Breast epithelium (tissue), 4 donors: ENCODE results near the gene GYG1. TPM values are rescaled to one million over a fixed set of nuclear protein-coding genes. Genes with fewer than 3 reads are reported as not detected.

Experiments used
- DNase-seq, 2 donors: peaks; one replicate each; pipeline ENCODE4 v3.0.0-alpha.2; 2019; ENCODE audit warnings: low spot score in 2 of 2
- H3K27ac ChIP-seq, 2 donors: fragments of 200-600 bp; sonication (generic) in 1 of 2; one replicate each; pipeline ENCODE4 v1.5.1; 2016 to 2019; ENCODE audit warnings: mild to moderate bottlenecking in 1 of 2
- H3K27me3 ChIP-seq, 2 donors: fragments of 200-600 bp; sonication (generic) in 1 of 2; one replicate each; pipeline versions ENCODE4 v1.5.1 to v1.6.0; 2017 to 2019; ENCODE audit warnings: control low read depth in 1 of 2, mild to moderate bottlenecking in 1 of 2
- H3K36me3 ChIP-seq: fragments of 200-600 bp; one replicate; pipeline ENCODE4 v1.5.1; 2019
- H3K4me1 ChIP-seq, 2 donors: fragments of 200-600 bp; sonication (generic); one replicate each; pipeline ENCODE4 v1.5.1; 2016 to 2019; ENCODE audit warnings: control low read depth in 1 of 2
- H3K4me3 ChIP-seq, 3 donors: fragments of 200-600 bp; sonication (generic); 1 replicate in 2 of 3; 2 replicates in 1 of 3; pipeline ENCODE4 v1.5.1; 2016 to 2019; ENCODE audit warnings: mild to moderate bottlenecking in 3 of 3, moderate library complexity in 2 of 3
- H3K9me3 ChIP-seq, 2 donors: fragments of 200-600 bp; sonication (generic) in 1 of 2; one replicate each; pipeline ENCODE4 v1.5.1; 2016 to 2019; ENCODE audit warnings: control low read depth in 1 of 2
- POLR2A ChIP-seq: fragments of 450-650 bp; IDR thresholded peaks from one replicate; pipeline ENCODE4 v1.6.1; 2016; ENCODE audit warnings: antibody characterized with exemption, mild to moderate bottlenecking, moderate library complexity
- POLR2AphosphoS5 ChIP-seq, 3 donors: sonication (generic); formaldehyde crosslinking; IDR thresholded peaks; one replicate each; pipeline ENCODE4 v1.6.1; 2017; ENCODE audit warnings: antibody characterized with exemption in 3 of 3
- intact Hi-C: fragments of 100-400 bp; cut with DNase I; formaldehyde crosslinking; loops from one replicate; pipeline ENCODE4 v1.15.1; 2023; ENCODE audit warnings: low total_unique reads
- total RNA-seq, 3 donors: library from RNA; depleted of rRNA; stranded (reverse); fragments of >200 nt; gene quantifications; one replicate each; pipeline ENCODE4 v1.1.0, GENCODE V29; 2016
- TF ChIP-seq, protein P1 (sequence below), 3 donors: fragments of 450-650 bp; IDR thresholded peaks; one replicate each; pipeline ENCODE4 v1.5.1; 2016 to 2017; ENCODE audit warnings: antibody characterized with exemption in 3 of 3, mild to moderate bottlenecking in 3 of 3, moderate library complexity in 3 of 3

The GYG1 gene
- total RNA-seq, 3 donors from 2014 or later: 25.8 to 36.1 (median 35.9) TPM

DNA sequence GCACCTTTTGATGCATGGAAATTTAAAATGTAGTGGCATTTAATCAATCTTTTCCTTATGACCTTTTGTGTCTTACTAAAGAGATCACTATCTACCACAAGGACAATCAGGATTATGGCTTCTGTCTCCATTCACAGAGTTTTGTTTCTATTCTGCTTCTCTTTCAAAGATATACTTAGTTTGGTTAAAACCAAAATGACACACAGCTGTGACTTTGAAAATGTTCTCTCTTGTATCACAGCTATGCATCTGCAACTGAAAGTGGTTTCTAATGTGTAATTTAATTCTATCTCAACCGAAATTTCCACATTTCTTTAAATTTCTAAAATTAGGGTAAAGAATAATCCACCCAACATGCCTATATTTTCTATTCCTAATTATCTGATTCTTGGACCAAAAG lies 67.3 kb downstream of the GYG1 start:
- Histone ChIP-seq H3K36me3 (peaks cover 3% of the 10 kb centered on the region), H3K27me3 (no peaks in the 10 kb centered on the region), H3K27ac (no peak overlapping the region), H3K4me1 (no peaks in the 10 kb centered on the region), H3K4me3 (no peak overlapping the region), H3K9me3 (no peaks in the 10 kb centered on the region)
- intact Hi-C loops: loop anchor here (10.0 kb wide), 1 partner anchor 1564 kb away; no protein-coding TSS in a partner anchor
- no peak for TF ChIP-seq POLR2A
- TF ChIP-seq POLR2AphosphoS5 (IDR thresholded peaks at IDR 0.05): no peak
- TF ChIP-seq, protein P1, sequence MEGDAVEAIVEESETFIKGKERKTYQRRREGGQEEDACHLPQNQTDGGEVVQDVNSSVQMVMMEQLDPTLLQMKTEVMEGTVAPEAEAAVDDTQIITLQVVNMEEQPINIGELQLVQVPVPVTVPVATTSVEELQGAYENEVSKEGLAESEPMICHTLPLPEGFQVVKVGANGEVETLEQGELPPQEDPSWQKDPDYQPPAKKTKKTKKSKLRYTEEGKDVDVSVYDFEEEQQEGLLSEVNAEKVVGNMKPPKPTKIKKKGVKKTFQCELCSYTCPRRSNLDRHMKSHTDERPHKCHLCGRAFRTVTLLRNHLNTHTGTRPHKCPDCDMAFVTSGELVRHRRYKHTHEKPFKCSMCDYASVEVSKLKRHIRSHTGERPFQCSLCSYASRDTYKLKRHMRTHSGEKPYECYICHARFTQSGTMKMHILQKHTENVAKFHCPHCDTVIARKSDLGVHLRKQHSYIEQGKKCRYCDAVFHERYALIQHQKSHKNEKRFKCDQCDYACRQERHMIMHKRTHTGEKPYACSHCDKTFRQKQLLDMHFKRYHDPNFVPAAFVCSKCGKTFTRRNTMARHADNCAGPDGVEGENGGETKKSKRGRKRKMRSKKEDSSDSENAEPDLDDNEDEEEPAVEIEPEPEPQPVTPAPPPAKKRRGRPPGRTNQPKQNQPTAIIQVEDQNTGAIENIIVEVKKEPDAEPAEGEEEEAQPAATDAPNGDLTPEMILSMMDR (IDR thresholded peaks at IDR 0.05): no peak
- no peak for DNase-seq

DNA sequence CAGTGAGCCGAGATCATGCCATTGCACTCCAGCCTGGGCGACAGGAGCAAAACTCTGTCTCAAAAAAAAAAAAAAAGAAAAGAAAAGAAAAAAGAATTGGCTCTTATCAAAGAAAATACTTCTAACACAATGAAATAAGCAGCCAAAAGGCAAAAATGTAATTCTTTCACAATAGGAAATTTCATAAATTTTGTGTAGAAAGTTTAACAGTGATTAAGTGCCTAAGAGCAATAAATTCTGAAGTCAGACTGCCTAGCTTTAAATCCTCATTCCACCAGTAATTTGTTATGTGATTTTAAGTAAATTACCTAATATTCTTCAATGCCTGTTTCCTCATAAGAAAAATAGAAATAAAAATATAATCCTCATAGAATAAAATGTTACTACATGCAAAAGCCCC lies 70.4 kb downstream of the GYG1 start:
- Histone ChIP-seq H3K27me3 (no peaks in the 10 kb centered on the region), H3K4me1 (no peaks in the 10 kb centered on the region), H3K4me3 (no peak overlapping the region), H3K9me3 (no peaks in the 10 kb centered on the region), H3K27ac (no peak overlapping the region), H3K36me3 (no peaks in the 10 kb centered on the region)
- no peak for DNase-seq
- TF ChIP-seq POLR2A: no peak
- no peak for TF ChIP-seq POLR2AphosphoS5 (IDR thresholded peaks at IDR 0.05)
- TF ChIP-seq, protein P1 (IDR thresholded peaks at IDR 0.05): no peak
- intact Hi-C loops: no loop called here

DNA sequence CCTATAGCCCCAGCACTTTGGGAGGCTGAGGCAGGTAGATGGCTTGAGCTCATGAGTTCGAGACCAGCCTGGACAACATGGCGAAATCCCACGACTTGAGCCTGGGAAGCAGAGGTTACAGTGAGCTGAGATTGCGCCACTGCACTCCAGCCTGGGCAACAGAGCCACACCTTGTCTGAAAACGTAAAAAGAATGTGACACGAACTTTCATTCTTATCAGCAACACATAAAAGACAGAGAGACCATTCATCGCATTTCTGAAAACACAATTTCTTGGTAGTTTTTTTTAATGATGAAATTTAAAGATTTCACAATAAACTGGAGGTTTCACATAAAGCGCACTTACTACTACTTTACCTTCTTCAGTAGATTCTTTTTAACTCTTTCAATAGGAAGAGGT lies 76.5 kb downstream of the GYG1 start:
- H3K36me3 ChIP-seq: no peaks in the 10 kb centered on the region
- TF ChIP-seq POLR2A (no peak), POLR2AphosphoS5 (IDR thresholded peaks at IDR 0.05) (no peak)
- TF ChIP-seq, protein P1 (IDR thresholded peaks at IDR 0.05): no peak
- no peak overlapping the region for H3K27ac ChIP-seq
- H3K4me3 ChIP-seq: no peak overlapping the region
- H3K27me3 ChIP-seq: no peaks in the 10 kb centered on the region
- H3K9me3 ChIP-seq: no peaks in the 10 kb centered on the region
- H3K4me1 ChIP-seq: no peaks in the 10 kb centered on the region
- intact Hi-C loops: no loop called here
- no peak for DNase-seq

Other genes with a start within 250 kb of the GYG1 start
- 10 to 100 TPM in 2 of 3 donors, 1 to 10 TPM in 1; 3.4 to 33.8 (median 14.9) TPM for gene CPB1, start 163.7 kb upstream of the GYG1 start, total RNA-seq
- 10 to 100 TPM in 2 of 3 donors, 1 to 10 TPM in 1; 5.6 to 44.2 (median 10.1) TPM for gene CPA3, start 126.2 kb upstream of the GYG1 start, total RNA-seq
- 10 to 100 TPM; 14.7 to 36.4 (median 22.6) TPM for gene HLTF, start 95.0 kb downstream of the GYG1 start, total RNA-seq
- gene HPS3, start 138.1 kb downstream of the GYG1 start, total RNA-seq: 10 to 100 TPM; 14.4 to 27.1 (median 26.2) TPM
- gene CP, start 230.3 kb downstream of the GYG1 start, total RNA-seq: 100 to 1,000 TPM in 1 of 3 donors, 10 to 100 TPM in 2; 25.9 to 225 (median 30.2) TPM